Natural killer cell (primary cell): Measurements from ENCODE around the gene RTKN2. TPM values are rescaled to one million over a fixed set of nuclear protein-coding genes. Genes with fewer than 3 reads are reported as not detected.
A peak's percentile ranks its signal among the peaks of the same experiment; 100 is the strongest.

Source experiments
- ATAC-seq, 3 donors: fragments of 150-1000 bp in 2 of 3; fragments of 200-7000 bp in 1 of 3; cut with Tn5 transposase; 1 replicate in 1 of 3; 2 replicates in 2 of 3; pipeline ENCODE4 v1.10.0; 2021; ENCODE audit warnings: mild to moderate bottlenecking in 2 of 3, moderate library complexity in 2 of 3
- DNase-seq, 2 donors: peaks; one replicate each; pipeline versions ENCODE4 v3.0.0 to v3.0.0-alpha.2; 2013 to 2021; ENCODE audit warnings: mixed read lengths in 1 of 2
- H3K27ac ChIP-seq: one replicate; pipeline ENCODE4 v1.5.1; 2013; ENCODE audit warnings: mild to moderate bottlenecking, low read length
- H3K27me3 ChIP-seq: one replicate; pipeline ENCODE4 v1.6.1; 2013; ENCODE audit warnings: low read length; ENCODE audit not compliant: control insufficient read depth, insufficient read depth
- H3K36me3 ChIP-seq: one replicate; pipeline ENCODE4 v1.6.1; 2013; ENCODE audit warnings: low read length; ENCODE audit not compliant: control insufficient read depth, insufficient read depth
- H3K4me1 ChIP-seq: one replicate; pipeline ENCODE4 v1.6.1; 2013; ENCODE audit warnings: low read length; ENCODE audit not compliant: control insufficient read depth, insufficient read depth
- H3K4me3 ChIP-seq: one replicate; pipeline ENCODE4 v1.5.1; 2013; ENCODE audit warnings: low read length
- H3K9me3 ChIP-seq: one replicate; pipeline ENCODE4 v1.6.1; 2013; ENCODE audit warnings: low read length; ENCODE audit not compliant: control insufficient read depth, insufficient read depth
- H3K27ac Mint-ChIP-seq, 2 donors: one replicate each; pipeline ENCODE4 v1.8.0; 2022; ENCODE audit warnings: mild to moderate bottlenecking in 2 of 2, mixed read lengths in 2 of 2, moderate library complexity in 1 of 2
- H3K27me3 Mint-ChIP-seq, 2 donors: one replicate each; pipeline ENCODE4 v1.8.0; 2022; ENCODE audit warnings: low read depth in 2 of 2, mixed read lengths in 2 of 2
- H3K36me3 Mint-ChIP-seq: one replicate; pipeline ENCODE4 v1.8.0; 2022; ENCODE audit warnings: mixed read lengths
- H3K4me1 Mint-ChIP-seq, 2 donors: one replicate each; pipeline ENCODE4 v1.8.0; 2022; ENCODE audit warnings: mixed read lengths in 2 of 2
- H3K4me3 Mint-ChIP-seq: one replicate; pipeline ENCODE4 v1.8.0; 2022; ENCODE audit warnings: mild to moderate bottlenecking, moderate library complexity, mixed read lengths
- H3K9me3 Mint-ChIP-seq, 2 donors: one replicate each; pipeline ENCODE4 v1.8.0; 2022; ENCODE audit warnings: mixed read lengths in 2 of 2
- CTCF ChIP-seq: fragments of 200-600 bp; IDR thresholded peaks from one replicate; pipeline ENCODE4 v1.8.0; 2022; ENCODE audit warnings: antibody characterized with exemption
- WGBS: methylation state at CpG from one replicate; pipeline ENCODE4 v1.1.7; 2013; ENCODE audit warnings: missing lambda C conversion rate; ENCODE audit not compliant: insufficient coverage; 5-methylcytosine and 5-hydroxymethylcytosine counted together
- intact Hi-C: fragments of 100-400 bp; cut with micrococcal nuclease; formaldehyde crosslinking; loops from one replicate; pipeline ENCODE4 v1.14.2; 2022
- total RNA-seq, 4 donors: library from RNA; stranded (reverse); fragments of 120-200 nt in 1 of 4; gene quantifications; one replicate each; pipeline versions ENCODE4 v1.2.3 to v1.2.4, GENCODE V29; 2013 to 2022

Gene RTKN2
- total RNA-seq, 3 donors from 2014 or later (not counting 1 experiment from before 2014, with no cell fraction given) = 0.31 to 0.61 (median 0.33) TPM

GRCh38 chr10:62266147-62266546, 2.5 kb downstream of the RTKN2 start:
- H3K27ac Mint-ChIP-seq = no peak overlapping the region
- H3K27me3 Mint-ChIP-seq = peaks cover 15% of the 10 kb centered on the region in 2 donors
- H3K27me3 ChIP-seq = peaks cover 15% of the 10 kb centered on the region
- no peak for TF ChIP-seq CTCF
- H3K4me1 ChIP-seq = peaks cover 11% of the 10 kb centered on the region
- H3K9me3 Mint-ChIP-seq = no peaks in the 10 kb centered on the region
- no peaks in the 10 kb centered on the region for H3K36me3 Mint-ChIP-seq
- DNase-seq = no peak
- no peak for ATAC-seq
- peaks cover 17 to 28% of the 10 kb centered on the region in 2 donors for H3K4me1 Mint-ChIP-seq
- H3K4me3 Mint-ChIP-seq = peak overlapping the region; percentile 28
- no peak overlapping the region for H3K27ac ChIP-seq
- intact Hi-C loops = loop anchor here (10.0 kb wide), 1 partner anchor 819 kb away; no protein-coding TSS in a partner anchor
- H3K9me3 ChIP-seq = no peaks in the 10 kb centered on the region
- H3K4me3 ChIP-seq = no peak overlapping the region
- 67% methylated on average over 4 of the region's 4 CpGs for WGBS
- no peaks in the 10 kb centered on the region for H3K36me3 ChIP-seq

- WGBS = no CpG with 5 or more reads among the region's 1 CpG
- H3K4me3 ChIP-seq = no peak overlapping the region
- TF ChIP-seq CTCF = peak; percentile 76
- Mint-ChIP-seq H3K4me3 (no peak overlapping the region), H3K27me3 (peaks cover 12 to 15% of the 10 kb centered on the region in 2 donors), H3K27ac (no peak overlapping the region), H3K36me3 (no peaks in the 10 kb centered on the region), H3K4me1 (peaks cover 17 to 25% of the 10 kb centered on the region in 2 donors), H3K9me3 (no peaks in the 10 kb centered on the region)
- ATAC-seq = peak in 1 of 3 donors; percentile 9
- peak in 1 of 2 donors; percentile 44 for DNase-seq
- H3K27ac ChIP-seq = no peak overlapping the region
- peaks cover 15% of the 10 kb centered on the region for H3K27me3 ChIP-seq
- H3K36me3 ChIP-seq = no peaks in the 10 kb centered on the region
- H3K9me3 ChIP-seq = no peaks in the 10 kb centered on the region
- intact Hi-C loops = loop anchor here (1.0 to 10.0 kb wide), 3 partner anchors 117 to 820 kb away; no protein-coding TSS in a partner anchor
- peaks cover 11% of the 10 kb centered on the region for H3K4me1 ChIP-seq
These were observed 3.8 kb downstream of the RTKN2 start for GRCh38 chr10:62264702-62265436.

GRCh38 chr10:62264126-62264525, 4.5 kb downstream of the RTKN2 start:
- no peaks in the 10 kb centered on the region for H3K36me3 Mint-ChIP-seq
- no peaks in the 10 kb centered on the region for H3K9me3 Mint-ChIP-seq
- Histone ChIP-seq H3K27ac (no peak overlapping the region), H3K27me3 (peaks cover 15% of the 10 kb centered on the region), H3K4me1 (peaks cover 11% of the 10 kb centered on the region), H3K9me3 (no peaks in the 10 kb centered on the region), H3K36me3 (no peaks in the 10 kb centered on the region), H3K4me3 (no peak overlapping the region)
- DNase-seq (no peak), ATAC-seq (no peak)
- no peak for TF ChIP-seq CTCF
- peaks cover 9 to 17% of the 10 kb centered on the region in 2 donors for H3K4me1 Mint-ChIP-seq
- H3K27me3 Mint-ChIP-seq = peaks cover 7 to 10% of the 10 kb centered on the region in 2 donors
- intact Hi-C loops = loop anchor here (1.0 to 10.0 kb wide), 3 partner anchors 118 to 821 kb away; no protein-coding TSS in a partner anchor
- H3K27ac Mint-ChIP-seq = no peak overlapping the region
- no peak overlapping the region for H3K4me3 Mint-ChIP-seq
